ENCODE data around the gene TTI1.

TTI1 gene

DNA sequence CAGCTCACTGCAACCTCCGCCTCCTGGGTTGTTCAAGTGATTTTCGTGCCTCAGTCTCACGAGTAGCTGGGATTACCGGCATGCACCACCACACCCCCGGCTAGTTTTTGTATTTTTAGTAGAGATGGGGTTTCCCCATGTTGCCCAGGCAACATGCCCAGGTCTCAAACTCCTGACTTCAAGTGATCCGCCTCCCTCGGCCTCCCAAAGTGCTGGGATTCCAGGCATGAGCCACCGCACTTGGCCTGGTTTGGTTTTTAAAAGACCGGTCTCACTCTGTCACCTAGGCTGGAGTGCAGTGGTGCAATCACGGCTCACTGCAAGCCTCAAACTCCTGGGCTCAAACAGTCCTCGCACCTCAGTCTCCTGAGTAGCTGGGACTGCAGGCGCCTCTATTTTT is 90.2 kb downstream of the TTI1 start:
- H3K4me1 ChIP-seq (ENCODE audit: insufficient read depth, low read length, severe bottlenecking): peaks cover 7% of the 10 kb centered on the region
- no peaks in the 10 kb centered on the region for H4K20me1 ChIP-seq (ENCODE audit: insufficient read depth, low read length)
- H3F3A ChIP-seq (ENCODE audit: insufficient read depth, low read length): no peaks in the 10 kb centered on the region
- H3K4me2 ChIP-seq (ENCODE audit: low read length): no peak overlapping the region
- H3K79me2 ChIP-seq (ENCODE audit: insufficient read depth, low read length): no peaks in the 10 kb centered on the region
- H3K4me3 ChIP-seq (ENCODE audit: low read depth, low read length, poor library complexity, severe bottlenecking): no peak overlapping the region
- TF ChIP-seq EZH2 (IDR thresholded peaks at IDR 0.05; ENCODE audit: borderline replicate concordance, low read length): no peak
- TF ChIP-seq, protein P1, sequence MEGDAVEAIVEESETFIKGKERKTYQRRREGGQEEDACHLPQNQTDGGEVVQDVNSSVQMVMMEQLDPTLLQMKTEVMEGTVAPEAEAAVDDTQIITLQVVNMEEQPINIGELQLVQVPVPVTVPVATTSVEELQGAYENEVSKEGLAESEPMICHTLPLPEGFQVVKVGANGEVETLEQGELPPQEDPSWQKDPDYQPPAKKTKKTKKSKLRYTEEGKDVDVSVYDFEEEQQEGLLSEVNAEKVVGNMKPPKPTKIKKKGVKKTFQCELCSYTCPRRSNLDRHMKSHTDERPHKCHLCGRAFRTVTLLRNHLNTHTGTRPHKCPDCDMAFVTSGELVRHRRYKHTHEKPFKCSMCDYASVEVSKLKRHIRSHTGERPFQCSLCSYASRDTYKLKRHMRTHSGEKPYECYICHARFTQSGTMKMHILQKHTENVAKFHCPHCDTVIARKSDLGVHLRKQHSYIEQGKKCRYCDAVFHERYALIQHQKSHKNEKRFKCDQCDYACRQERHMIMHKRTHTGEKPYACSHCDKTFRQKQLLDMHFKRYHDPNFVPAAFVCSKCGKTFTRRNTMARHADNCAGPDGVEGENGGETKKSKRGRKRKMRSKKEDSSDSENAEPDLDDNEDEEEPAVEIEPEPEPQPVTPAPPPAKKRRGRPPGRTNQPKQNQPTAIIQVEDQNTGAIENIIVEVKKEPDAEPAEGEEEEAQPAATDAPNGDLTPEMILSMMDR (IDR thresholded peaks at IDR 0.05; ENCODE audit: low read length): no peak
- no peak overlapping the region for H3K9ac ChIP-seq (ENCODE audit: low read length)
- peaks cover 5% of the 10 kb centered on the region; the same call in 1 of the 2 replicates for H3K9me3 ChIP-seq (ENCODE audit: low read length)
- H3K9me2 ChIP-seq (ENCODE audit: low read depth, low read length): no peaks in the 10 kb centered on the region
- H3K36me3 ChIP-seq (ENCODE audit: insufficient read depth, low read length): no peaks in the 10 kb centered on the region; the same call in 1 of the 2 replicates
- H3K27me3 ChIP-seq (ENCODE audit: insufficient read depth, low read length): peaks cover 4% of the 10 kb centered on the region; the same call in 1 of the 2 replicates
- no peak overlapping the region for H2AFZ ChIP-seq (ENCODE audit: low read length)
- H3K27ac ChIP-seq (ENCODE audit: low read depth, low read length, poor library complexity, severe bottlenecking): no peak overlapping the region

- Histone ChIP-seq H3K36me3 (ENCODE audit: insufficient read depth, low read length) (no peaks in the 10 kb centered on the region), H3K9me2 (ENCODE audit: low read depth, low read length) (no peaks in the 10 kb centered on the region), H3K4me3 (ENCODE audit: low read depth, low read length, poor library complexity, severe bottlenecking) (no peak overlapping the region), H3K9ac (ENCODE audit: low read length) (no peak overlapping the region), H3F3A (ENCODE audit: insufficient read depth, low read length) (no peaks in the 10 kb centered on the region), H4K20me1 (ENCODE audit: insufficient read depth, low read length) (no peaks in the 10 kb centered on the region), H2AFZ (ENCODE audit: low read length) (no peak overlapping the region), H3K79me2 (ENCODE audit: insufficient read depth, low read length) (no peaks in the 10 kb centered on the region), H3K4me1 (ENCODE audit: insufficient read depth, low read length, severe bottlenecking) (peaks cover 7% of the 10 kb centered on the region), H3K27me3 (ENCODE audit: insufficient read depth, low read length) (no peaks in the 10 kb centered on the region; the same call in 1 of the 2 replicates), H3K27ac (ENCODE audit: low read depth, low read length, poor library complexity, severe bottlenecking) (no peak overlapping the region), H3K9me3 (ENCODE audit: low read length) (no peaks in the 10 kb centered on the region), H3K4me2 (ENCODE audit: low read length) (no peak overlapping the region)
- TF ChIP-seq, protein P1 (IDR thresholded peaks at IDR 0.05; ENCODE audit: low read length): no peak
- no peak for TF ChIP-seq EZH2 (IDR thresholded peaks at IDR 0.05; ENCODE audit: borderline replicate concordance, low read length)
Observed at GRCh38 chr20:37941992-37942391, 91.3 kb downstream of the TTI1 start.

DNA sequence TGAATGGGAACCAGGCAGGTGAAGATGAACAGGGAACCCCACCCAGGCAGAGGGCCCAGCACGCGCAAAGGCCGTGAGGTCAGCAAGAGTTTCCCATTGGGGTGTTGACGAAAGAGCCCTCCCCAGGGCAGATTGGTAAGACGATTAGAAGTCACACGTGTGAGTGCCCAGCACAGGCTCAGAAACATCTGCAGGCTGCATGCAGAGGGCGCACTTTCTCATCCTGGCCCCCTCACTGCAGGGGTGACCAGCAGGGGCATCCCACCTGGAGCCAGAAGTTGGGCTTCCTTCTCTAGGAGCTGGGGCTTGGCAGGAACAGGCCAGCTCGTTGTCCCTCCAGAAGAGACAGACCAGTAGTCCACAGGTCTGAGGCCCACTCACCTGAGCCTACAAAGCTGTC is 91.9 kb downstream of the TTI1 start:
- H3K27ac ChIP-seq (ENCODE audit: low read depth, low read length, poor library complexity, severe bottlenecking): no peak overlapping the region
- H4K20me1 ChIP-seq (ENCODE audit: insufficient read depth, low read length): no peaks in the 10 kb centered on the region
- no peaks in the 10 kb centered on the region for H3K36me3 ChIP-seq (ENCODE audit: insufficient read depth, low read length)
- no peaks in the 10 kb centered on the region; the same call in 1 of the 2 replicates for H3K27me3 ChIP-seq (ENCODE audit: insufficient read depth, low read length)
- H3F3A ChIP-seq (ENCODE audit: insufficient read depth, low read length): no peaks in the 10 kb centered on the region
- peaks cover 7% of the 10 kb centered on the region for H3K4me1 ChIP-seq (ENCODE audit: insufficient read depth, low read length, severe bottlenecking)
- no peaks in the 10 kb centered on the region for H3K9me2 ChIP-seq (ENCODE audit: low read depth, low read length)
- no peak overlapping the region for H3K9ac ChIP-seq (ENCODE audit: low read length)
- no peak overlapping the region for H2AFZ ChIP-seq (ENCODE audit: low read length)
- no peaks in the 10 kb centered on the region for H3K79me2 ChIP-seq (ENCODE audit: insufficient read depth, low read length)
- H3K4me3 ChIP-seq (ENCODE audit: low read depth, low read length, poor library complexity, severe bottlenecking): no peak overlapping the region
- no peaks in the 10 kb centered on the region for H3K9me3 ChIP-seq (ENCODE audit: low read length)
- TF ChIP-seq, protein P1 (IDR thresholded peaks at IDR 0.05; ENCODE audit: low read length): peak; percentile 21; the same call in 1 of the 2 replicates
- no peak for TF ChIP-seq EZH2 (IDR thresholded peaks at IDR 0.05; ENCODE audit: borderline replicate concordance, low read length)
- no peak overlapping the region for H3K4me2 ChIP-seq (ENCODE audit: low read length)
